Astrocyte (in vitro differentiated cells and primary cell): Measurements from ENCODE around the gene GRK2.

ENCODE experiments used
- CTCF ChIP-seq: IDR thresholded peaks from 2 replicates; pipeline ENCODE4 v1.5.1; 2011; ENCODE audit warnings: low read depth, mild to moderate bottlenecking, inconsistent platforms, low read length, moderate library complexity; ENCODE audit not compliant: insufficient read depth
- EZH2 ChIP-seq: IDR thresholded peaks from 2 replicates; pipeline ENCODE4 v1.6.1; 2012; ENCODE audit warnings: mild to moderate bottlenecking, low read length, inconsistent platforms; ENCODE audit not compliant: insufficient read depth

GRCh38 chr11:67300256-67300755 is 34.0 kb downstream of the GRK2 start:
- TF ChIP-seq EZH2: no peak
- no peak for TF ChIP-seq CTCF
